Measurements from ENCODE around the gene RWDD4. TPM values are rescaled to one million over a fixed set of nuclear protein-coding genes. Genes with fewer than 3 reads are reported as not detected.

RWDD4 gene
- total and polyA plus RNA-seq, 4 donors = 17.1 to 31.7 (median 18.8) TPM

DNA sequence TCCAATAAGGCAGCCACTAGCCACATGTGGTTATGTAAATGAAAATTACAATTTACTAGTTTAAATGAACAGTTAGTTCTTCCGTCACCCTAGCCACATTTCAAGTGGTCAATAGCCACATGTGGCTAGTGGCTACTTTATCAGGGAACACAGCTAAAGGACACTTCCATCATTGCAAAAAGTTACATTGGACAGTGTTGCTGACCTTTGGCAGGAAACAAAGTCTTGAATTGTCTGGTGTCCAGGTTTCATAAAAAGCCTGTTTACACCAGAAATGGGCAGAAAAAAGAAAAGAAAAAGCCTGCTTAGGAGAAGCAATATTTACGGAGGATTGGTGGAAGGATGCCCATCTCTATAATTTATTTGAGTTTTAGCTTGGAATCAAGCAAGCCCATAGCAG, 38.6 kb downstream of the RWDD4 start:
- intact Hi-C loops (cut with DNase I) = no loop called here
- Histone ChIP-seq H3K9me3 (ENCODE audit: control insufficient read depth, low read length) (no peaks in the 10 kb centered on the region), H3K27me3 (ENCODE audit: control insufficient read depth in 1 of 2, insufficient read depth in 2 of 2, low read length in 1 of 2) (no peaks in the 10 kb centered on the region), H3K4me1 (ENCODE audit: control insufficient read depth in 1 of 2, insufficient read depth in 2 of 2, low read length in 2 of 2) (no peaks in the 10 kb centered on the region), H3K4me3 (ENCODE audit: low read length in 2 of 2) (no peak overlapping the region), H3K27ac (ENCODE audit: low read depth in 1 of 2, low read length in 2 of 2) (no peak overlapping the region), H3K36me3 (ENCODE audit: control insufficient read depth in 1 of 2, insufficient read depth in 2 of 2, low read length in 1 of 2) (no peaks in the 10 kb centered on the region)
- DNase-seq (no peak), ATAC-seq (ENCODE audit: low FRiP score) (peak; percentile 72)
- WGBS, 2 donors = 54 to 61% methylated on average over 2 of the region's 2 CpGs

- WGBS, 2 donors = 89% methylated on average over 4 of the region's 4 CpGs
Observed at GRCh38 chr4:183618681-183619080, 40.3 kb downstream of the RWDD4 start.

GRCh38 chr4:183617075-183617474, 41.9 kb downstream of the RWDD4 start:
- DNase-seq (no peak), ATAC-seq (ENCODE audit: low FRiP score) (no peak)
- Histone ChIP-seq H3K4me3 (ENCODE audit: low read length in 2 of 2) (no peak overlapping the region), H3K36me3 (ENCODE audit: control insufficient read depth in 1 of 2, insufficient read depth in 2 of 2, low read length in 1 of 2) (no peaks in the 10 kb centered on the region), H3K4me1 (ENCODE audit: control insufficient read depth in 1 of 2, insufficient read depth in 2 of 2, low read length in 2 of 2) (no peaks in the 10 kb centered on the region), H3K27me3 (ENCODE audit: control insufficient read depth in 1 of 2, insufficient read depth in 2 of 2, low read length in 1 of 2) (no peaks in the 10 kb centered on the region), H3K27ac (ENCODE audit: low read depth in 1 of 2, low read length in 2 of 2) (no peak overlapping the region), H3K9me3 (ENCODE audit: control insufficient read depth, low read length) (no peaks in the 10 kb centered on the region)
- WGBS, 2 donors = 89 to 94% methylated on average over 2 of the region's 2 CpGs
- intact Hi-C loops (cut with DNase I) = no loop called here

More at GRCh38 chr4:183618681-183619080, 40.3 kb downstream of the RWDD4 start:
- ATAC-seq (ENCODE audit: low FRiP score) (no peak), DNase-seq (no peak)
- Histone ChIP-seq H3K4me1 (ENCODE audit: control insufficient read depth in 1 of 2, insufficient read depth in 2 of 2, low read length in 2 of 2) (no peaks in the 10 kb centered on the region), H3K36me3 (ENCODE audit: control insufficient read depth in 1 of 2, insufficient read depth in 2 of 2, low read length in 1 of 2) (no peaks in the 10 kb centered on the region), H3K27ac (ENCODE audit: low read depth in 1 of 2, low read length in 2 of 2) (no peak overlapping the region), H3K27me3 (ENCODE audit: control insufficient read depth in 1 of 2, insufficient read depth in 2 of 2, low read length in 1 of 2) (no peaks in the 10 kb centered on the region), H3K9me3 (ENCODE audit: control insufficient read depth, low read length) (no peaks in the 10 kb centered on the region), H3K4me3 (ENCODE audit: low read length in 2 of 2) (no peak overlapping the region)
- intact Hi-C loops (cut with DNase I) = no loop called here

GRCh38 chr4:183612329-183613250, 46.4 kb downstream of the RWDD4 start:
- intact Hi-C loops (cut with DNase I) = no loop called here
- no peaks in the 10 kb centered on the region for H3K4me1 ChIP-seq (ENCODE audit: control insufficient read depth in 1 of 2, insufficient read depth in 2 of 2, low read length in 2 of 2)
- no peaks in the 10 kb centered on the region for H3K9me3 ChIP-seq (ENCODE audit: control insufficient read depth, low read length)
- ATAC-seq (ENCODE audit: low FRiP score) (peak; percentile 36), DNase-seq (no peak)
- H3K4me3 ChIP-seq (ENCODE audit: low read length in 2 of 2) = no peak overlapping the region
- 88 to 93% methylated on average over 20 of the region's 20 CpGs for WGBS, 2 donors
- no peaks in the 10 kb centered on the region for H3K36me3 ChIP-seq (ENCODE audit: control insufficient read depth in 1 of 2, insufficient read depth in 2 of 2, low read length in 1 of 2)
- H3K27me3 ChIP-seq (ENCODE audit: control insufficient read depth in 1 of 2, insufficient read depth in 2 of 2, low read length in 1 of 2) = no peaks in the 10 kb centered on the region
- H3K27ac ChIP-seq (ENCODE audit: low read depth in 1 of 2, low read length in 2 of 2) = no peak overlapping the region

- ATAC-seq (ENCODE audit: low FRiP score) = no peak
- Histone ChIP-seq H3K27ac (ENCODE audit: low read depth in 1 of 2, low read length in 2 of 2) (no peak overlapping the region), H3K36me3 (ENCODE audit: control insufficient read depth in 1 of 2, insufficient read depth in 2 of 2, low read length in 1 of 2) (no peaks in the 10 kb centered on the region), H3K9me3 (ENCODE audit: control insufficient read depth, low read length) (no peaks in the 10 kb centered on the region), H3K4me3 (ENCODE audit: low read length in 2 of 2) (no peak overlapping the region), H3K4me1 (ENCODE audit: control insufficient read depth in 1 of 2, insufficient read depth in 2 of 2, low read length in 2 of 2) (no peaks in the 10 kb centered on the region), H3K27me3 (ENCODE audit: control insufficient read depth in 1 of 2, insufficient read depth in 2 of 2, low read length in 1 of 2) (no peaks in the 10 kb centered on the region)
- WGBS, 2 donors = 85 to 87% methylated on average over 15 of the region's 15 CpGs
- no peak for DNase-seq
- intact Hi-C loops (cut with DNase I) = no loop called here
Observed at GRCh38 chr4:183611210-183611830, 47.7 kb downstream of the RWDD4 start.

- no peaks in the 10 kb centered on the region for H3K9me3 ChIP-seq (ENCODE audit: control insufficient read depth, low read length)
- H3K4me1 ChIP-seq (ENCODE audit: control insufficient read depth in 1 of 2, insufficient read depth in 2 of 2, low read length in 2 of 2) = no peaks in the 10 kb centered on the region
- H3K27me3 ChIP-seq (ENCODE audit: control insufficient read depth in 1 of 2, insufficient read depth in 2 of 2, low read length in 1 of 2) = no peaks in the 10 kb centered on the region
- no peaks in the 10 kb centered on the region for H3K36me3 ChIP-seq (ENCODE audit: control insufficient read depth in 1 of 2, insufficient read depth in 2 of 2, low read length in 1 of 2)
- 44 to 45% methylated on average over 7 of the region's 7 CpGs for WGBS, 2 donors
- intact Hi-C loops (cut with DNase I) = no loop called here
- DNase-seq = no peak
- H3K4me3 ChIP-seq (ENCODE audit: low read length in 2 of 2) = no peak overlapping the region
- ATAC-seq (ENCODE audit: low FRiP score) = peak; percentile 65
- no peak overlapping the region for H3K27ac ChIP-seq (ENCODE audit: low read depth in 1 of 2, low read length in 2 of 2)
Observed at GRCh38 chr4:183610613-183611012, 48.4 kb downstream of the RWDD4 start.

GRCh38 chr4:183610033-183610432, 49.0 kb downstream of the RWDD4 start:
- Histone ChIP-seq H3K36me3 (ENCODE audit: control insufficient read depth in 1 of 2, insufficient read depth in 2 of 2, low read length in 1 of 2) (no peaks in the 10 kb centered on the region), H3K4me1 (ENCODE audit: control insufficient read depth in 1 of 2, insufficient read depth in 2 of 2, low read length in 2 of 2) (no peaks in the 10 kb centered on the region), H3K9me3 (ENCODE audit: control insufficient read depth, low read length) (no peaks in the 10 kb centered on the region), H3K27me3 (ENCODE audit: control insufficient read depth in 1 of 2, insufficient read depth in 2 of 2, low read length in 1 of 2) (no peaks in the 10 kb centered on the region), H3K4me3 (ENCODE audit: low read length in 2 of 2) (no peak overlapping the region), H3K27ac (ENCODE audit: low read depth in 1 of 2, low read length in 2 of 2) (no peak overlapping the region)
- DNase-seq (no peak), ATAC-seq (ENCODE audit: low FRiP score) (peak; percentile 27)
- intact Hi-C loops (cut with DNase I) = no loop called here
- WGBS, 2 donors = 91 to 95% methylated on average over 2 of the region's 2 CpGs

DNA sequence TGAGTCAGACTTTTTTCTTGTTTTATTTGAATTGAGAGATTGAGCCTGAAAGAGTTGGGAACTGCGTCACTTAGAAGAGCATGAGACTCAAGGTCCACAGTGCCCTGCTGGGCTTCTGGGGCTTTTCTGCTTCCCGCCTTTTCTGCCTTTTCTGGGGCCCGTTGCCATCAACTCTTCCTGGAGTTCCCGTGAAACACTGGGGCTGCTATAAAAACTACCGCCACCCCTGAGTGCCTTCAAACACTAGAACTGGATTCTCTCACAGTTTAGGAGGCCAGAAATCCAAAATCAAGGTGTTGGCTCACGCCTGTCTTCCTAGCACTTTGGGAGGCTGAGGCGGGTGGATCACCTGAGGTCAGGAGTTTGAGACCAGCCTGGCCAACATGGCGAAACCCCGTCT, 49.8 kb downstream of the RWDD4 start:
- Histone ChIP-seq H3K4me1 (ENCODE audit: control insufficient read depth in 1 of 2, insufficient read depth in 2 of 2, low read length in 2 of 2) (no peaks in the 10 kb centered on the region), H3K36me3 (ENCODE audit: control insufficient read depth in 1 of 2, insufficient read depth in 2 of 2, low read length in 1 of 2) (no peaks in the 10 kb centered on the region), H3K27ac (ENCODE audit: low read depth in 1 of 2, low read length in 2 of 2) (no peak overlapping the region), H3K4me3 (ENCODE audit: low read length in 2 of 2) (no peak overlapping the region), H3K9me3 (ENCODE audit: control insufficient read depth, low read length) (no peaks in the 10 kb centered on the region), H3K27me3 (ENCODE audit: control insufficient read depth in 1 of 2, insufficient read depth in 2 of 2, low read length in 1 of 2) (no peaks in the 10 kb centered on the region)
- WGBS, 2 donors = 95 to 97% methylated on average over 7 to 9 of the region's 9 CpGs
- DNase-seq (no peak), ATAC-seq (ENCODE audit: low FRiP score) (no peak)
- intact Hi-C loops (cut with DNase I) = no loop called here

DNA sequence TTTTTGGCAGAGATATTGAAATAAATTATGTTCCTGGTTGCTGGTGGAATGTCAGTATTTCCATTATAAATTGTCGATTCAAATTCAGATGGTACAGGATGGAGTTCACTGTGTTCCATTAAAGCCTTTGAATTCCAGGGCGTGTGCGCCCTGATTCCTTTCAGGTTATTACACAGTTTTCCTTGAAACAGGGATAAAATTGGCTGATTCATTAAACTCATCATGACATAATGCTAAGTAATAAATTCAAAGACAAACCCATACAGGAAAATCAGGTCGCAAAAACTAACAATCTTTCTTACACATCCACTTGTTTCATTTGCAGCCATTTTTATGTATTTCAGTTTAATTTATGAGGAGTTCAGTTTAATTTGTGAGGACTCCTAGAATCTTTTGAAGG, 51.1 kb downstream of the RWDD4 start:
- no peaks in the 10 kb centered on the region for H3K36me3 ChIP-seq (ENCODE audit: control insufficient read depth in 1 of 2, insufficient read depth in 2 of 2, low read length in 1 of 2)
- H3K27me3 ChIP-seq (ENCODE audit: control insufficient read depth in 1 of 2, insufficient read depth in 2 of 2, low read length in 1 of 2) = no peaks in the 10 kb centered on the region
- H3K27ac ChIP-seq (ENCODE audit: low read depth in 1 of 2, low read length in 2 of 2) = no peak overlapping the region
- intact Hi-C loops (cut with DNase I) = no loop called here
- ATAC-seq (ENCODE audit: low FRiP score) = no peak
- H3K9me3 ChIP-seq (ENCODE audit: control insufficient read depth, low read length) = no peaks in the 10 kb centered on the region
- H3K4me3 ChIP-seq (ENCODE audit: low read length in 2 of 2) = no peak overlapping the region
- no peak for DNase-seq
- H3K4me1 ChIP-seq (ENCODE audit: control insufficient read depth in 1 of 2, insufficient read depth in 2 of 2, low read length in 2 of 2) = no peaks in the 10 kb centered on the region
- 66 to 88% methylated on average over 4 of the region's 4 CpGs for WGBS, 2 donors

All from aorta (tissue), 5 donors.